Lower leg skin (tissue), 3 donors: ENCODE data around the gene TUBA1A.

ENCODE experiments used
- POLR2A ChIP-seq, 2 donors: fragments of 450-650 bp; IDR thresholded peaks; one replicate each; pipeline ENCODE4 v1.6.1; 2016 to 2017; ENCODE audit warnings: antibody characterized with exemption in 2 of 2, mild to moderate bottlenecking in 1 of 2, moderate library complexity in 1 of 2
- TF ChIP-seq, protein P1 (sequence below), 3 donors: fragments of 450-650 bp; IDR thresholded peaks; one replicate each; pipeline ENCODE4 v1.5.1; 2016; ENCODE audit warnings: antibody characterized with exemption in 3 of 3, mild to moderate bottlenecking in 3 of 3, moderate library complexity in 2 of 3

DNA sequence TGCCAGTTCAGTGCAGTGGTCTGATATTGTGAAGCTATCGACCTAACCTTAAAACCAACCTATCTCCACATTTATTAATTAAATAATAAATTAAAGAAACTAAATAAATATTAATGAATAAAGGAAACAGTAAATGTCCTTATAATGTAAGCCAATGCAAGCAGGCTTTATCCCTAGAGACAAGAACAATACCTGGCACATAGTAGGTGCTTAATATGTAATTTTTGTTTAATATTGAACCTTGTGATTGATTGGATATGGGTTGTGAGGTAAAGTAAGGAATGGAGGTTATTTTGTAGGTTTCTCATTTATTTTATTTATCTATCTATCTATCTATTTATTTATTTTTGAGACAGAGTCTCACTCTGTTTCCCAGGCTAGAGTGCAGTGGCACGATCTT lies 49.9 kb downstream of the TUBA1A start:
- TF ChIP-seq, protein P1, sequence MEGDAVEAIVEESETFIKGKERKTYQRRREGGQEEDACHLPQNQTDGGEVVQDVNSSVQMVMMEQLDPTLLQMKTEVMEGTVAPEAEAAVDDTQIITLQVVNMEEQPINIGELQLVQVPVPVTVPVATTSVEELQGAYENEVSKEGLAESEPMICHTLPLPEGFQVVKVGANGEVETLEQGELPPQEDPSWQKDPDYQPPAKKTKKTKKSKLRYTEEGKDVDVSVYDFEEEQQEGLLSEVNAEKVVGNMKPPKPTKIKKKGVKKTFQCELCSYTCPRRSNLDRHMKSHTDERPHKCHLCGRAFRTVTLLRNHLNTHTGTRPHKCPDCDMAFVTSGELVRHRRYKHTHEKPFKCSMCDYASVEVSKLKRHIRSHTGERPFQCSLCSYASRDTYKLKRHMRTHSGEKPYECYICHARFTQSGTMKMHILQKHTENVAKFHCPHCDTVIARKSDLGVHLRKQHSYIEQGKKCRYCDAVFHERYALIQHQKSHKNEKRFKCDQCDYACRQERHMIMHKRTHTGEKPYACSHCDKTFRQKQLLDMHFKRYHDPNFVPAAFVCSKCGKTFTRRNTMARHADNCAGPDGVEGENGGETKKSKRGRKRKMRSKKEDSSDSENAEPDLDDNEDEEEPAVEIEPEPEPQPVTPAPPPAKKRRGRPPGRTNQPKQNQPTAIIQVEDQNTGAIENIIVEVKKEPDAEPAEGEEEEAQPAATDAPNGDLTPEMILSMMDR (IDR thresholded peaks at IDR 0.05) = no peak
- TF ChIP-seq POLR2A (IDR thresholded peaks at IDR 0.05) = no peak
